K562 (cell line): ENCODE results near the gene SNAPC3. TPM values are rescaled to one million over a fixed set of nuclear protein-coding genes. Genes with fewer than 3 reads are reported as not detected.

Source experiments
- ATAC-seq: fragments of 200-7000 bp; cut with Tn5 transposase; 3 replicates; pipeline ENCODE4 v1.9.1; 2020; ENCODE audit warnings: moderate library complexity
- BruUV-seq: library from RNA; stranded (reverse); fragments of 400-500 nt; replicated peaks from 2 replicates; lab custom pipeline; 2021; lab: Mats Ljungman, UMichigan
- CTCF ChIA-PET: fragments of 300-600 bp; formaldehyde crosslinking; extraction: SDS; loops from one replicate; lab custom pipeline; 2021; ENCODE audit warnings: low intra/inter-chr PET ratio; lab: Yijun Ruan, JAX
- POLR2A ChIA-PET: fragments of 300-600, 350-650 bp; sonication (Branson Sonifier 250); formaldehyde crosslinking; extraction: SDS; loops from one replicate; lab custom pipeline; 2021; ENCODE audit warnings: antibody characterized with exemption, inconsistent platforms; lab: Yijun Ruan, JAX
- DNase-seq, 4 experiments: peaks; one replicate each; pipeline versions ENCODE4 v3.0.0 to v3.0.0-alpha.2; 2011 to 2018; ENCODE audit warnings: low spot score in 3 of 4, mixed read lengths in 3 of 4; ENCODE audit errors: extremely low read depth in 1 of 4
- FAIRE-seq: peaks from 2 replicates; lab custom pipeline; 2011; peaks lifted over from hg19 to GRCh38; lab: Jason Lieb, UNC
- H2AFZ ChIP-seq: 2 replicates; pipeline ENCODE4 v1.6.0; 2011; ENCODE audit warnings: low read depth, low read length, control low read depth, inconsistent platforms
- H3K27ac ChIP-seq: fragments of 200-600 bp; 3 replicates; pipeline ENCODE4 v1.8.0; 2011; ENCODE audit warnings: low read depth, mild to moderate bottlenecking, control low read depth, inconsistent platforms, low read length, moderate library complexity, mixed read lengths; ENCODE audit errors: extremely low read depth
- H3K27me3 ChIP-seq, 2 experiments: fragments of 300-600 bp in 1 of 2; 2 replicates in 1 of 2; 3 replicates in 1 of 2; pipeline versions ENCODE4 v1.6.0 to v1.8.0; 2011; ENCODE audit warnings: inconsistent platforms in 2 of 2, low read length in 2 of 2, mild to moderate bottlenecking in 1 of 2, mixed read lengths in 1 of 2, moderate library complexity in 1 of 2; ENCODE audit not compliant: control insufficient read depth in 2 of 2, insufficient read depth in 2 of 2
- H3K36me3 ChIP-seq: fragments of 300-600 bp; 3 replicates; pipeline ENCODE4 v1.8.0; 2011; ENCODE audit warnings: mild to moderate bottlenecking, low read length, inconsistent platforms; ENCODE audit not compliant: control insufficient read depth, insufficient read depth
- H3K4me1 ChIP-seq, 2 experiments: fragments of 200-600 bp in 1 of 2; replicated peaks in 1 of 2; 2 replicates in 1 of 2; 3 replicates in 1 of 2; pipeline versions ENCODE4 v1.5.1 to v1.8.0; 2011; ENCODE audit warnings: inconsistent platforms in 2 of 2, low read length in 2 of 2, mild to moderate bottlenecking in 1 of 2, mixed read lengths in 1 of 2, moderate library complexity in 1 of 2; ENCODE audit not compliant: control insufficient read depth in 2 of 2, insufficient read depth in 2 of 2
- H3K4me2 ChIP-seq: 2 replicates; pipeline ENCODE4 v1.6.1; 2011; ENCODE audit warnings: low read length, control low read depth, inconsistent platforms, mixed read lengths; ENCODE audit not compliant: insufficient read depth
- H3K4me3 ChIP-seq: fragments of 200-600 bp; sonication (generic), shearing (Covaris generic); 2 replicates; pipeline ENCODE4 v1.5.1; 2016; ENCODE audit warnings: control low read depth, inconsistent platforms
- H3K79me2 ChIP-seq: fragments of 200-600 bp; 3 replicates; pipeline ENCODE4 v1.8.0; 2011; ENCODE audit warnings: low read length, inconsistent platforms; ENCODE audit not compliant: control insufficient read depth, insufficient read depth
- H3K9ac ChIP-seq, 2 experiments: 2 replicates each; pipeline versions ENCODE4 v1.6.0 to v1.6.1; 2011; ENCODE audit warnings: low read depth in 2 of 2, low read length in 2 of 2, control low read depth in 1 of 2, inconsistent platforms in 1 of 2, mild to moderate bottlenecking in 1 of 2, mixed read lengths in 1 of 2; ENCODE audit not compliant: insufficient read depth in 1 of 2
- H3K9me1 ChIP-seq: one replicate; pipeline ENCODE4 v1.6.0; 2011; ENCODE audit warnings: inconsistent platforms, mild to moderate bottlenecking, low read length, moderate library complexity; ENCODE audit not compliant: control insufficient read depth, insufficient read depth
- H3K9me3 ChIP-seq: replicated peaks from 2 replicates; pipeline ENCODE4 v1.5.1; 2011; ENCODE audit warnings: low read depth, low read length, inconsistent platforms; ENCODE audit not compliant: control insufficient read depth, insufficient read depth
- H4K20me1 ChIP-seq: replicated peaks from 2 replicates; pipeline ENCODE4 v1.6.1; 2011; ENCODE audit warnings: low read length, inconsistent platforms, mixed read lengths; ENCODE audit not compliant: control insufficient read depth, insufficient read depth
- FUS ChIP-seq: fragments of 200-400 bp; formaldehyde crosslinking; optimal IDR thresholded peaks from 2 replicates; pipeline ENCODE3; 2017; ENCODE audit warnings: low read depth, low read length
- NFYB ChIP-seq: IDR thresholded peaks from 2 replicates; pipeline ENCODE4 v1.6.1; 2011; ENCODE audit warnings: mild to moderate bottlenecking, moderate library complexity; ENCODE audit not compliant: insufficient read length; ENCODE audit errors: extremely low read depth
- POLR2G ChIP-seq: fragments of 200-400 bp; formaldehyde crosslinking; IDR thresholded peaks from 2 replicates; pipeline ENCODE4 v1.6.1; 2017; ENCODE audit warnings: low read depth, mild to moderate bottlenecking, antibody characterized with exemption, low read length, moderate library complexity
- TCF7L2 ChIP-seq: fragments of 150-350 bp; IDR thresholded peaks from 2 replicates; pipeline ENCODE4 v1.6.1; 2016; ENCODE audit warnings: low read depth, mild to moderate bottlenecking, low read length, moderate library complexity
- ZNF232 ChIP-seq: sonication (generic); formaldehyde crosslinking; IDR thresholded peaks from 2 replicates; pipeline ENCODE4 v1.8.0; 2022; ENCODE audit warnings: mild to moderate bottlenecking, missing genetic modification reagents
- WGBS: fragments of 100-300 bp; shearing (Covaris generic); methylation state at CpG from one replicate; pipeline ENCODE4 v1.1.6; 2016; ENCODE audit warnings: low coverage, mixed read lengths; ENCODE audit not compliant: insufficient coverage; ENCODE audit errors: missing lambda C conversion rate; 5-methylcytosine and 5-hydroxymethylcytosine counted together
- in situ Hi-C: fragments of 300-500 bp; cut with MboI; formaldehyde crosslinking; loops from 4 replicates; pipeline ENCODE4 v1.15.0; 2018; ENCODE audit warnings: inconsistent platforms, mixed read lengths
- intact Hi-C: fragments of 100-400 bp; cut with micrococcal nuclease; formaldehyde crosslinking; loops from 2 replicates; pipeline ENCODE4 v1.14.2; 2022
- polyA plus RNA-seq, 8 experiments: library from polyadenylated mRNA; depleted of rRNA in 4 of 8; stranded (reverse) in 5 of 8; unstranded in 3 of 8; fragments of >200 nt; fragmentation: Nextera tagmentation in 2 of 8; fragmentation: Illumina TruSeq in 1 of 8; extraction: Ambion mirVana in 2 of 8; extraction: Trizol in 1 of 8; gene quantifications; 2 replicates each; pipeline versions ENCODE4 v1.2.1 to v1.2.3, GENCODE V29; 2011 to 2014; ENCODE audit warnings: inconsistent platforms in 1 of 8, missing spikeins in 1 of 8
- total RNA-seq, 7 experiments: library from RNA; depleted of rRNA in 6 of 7; stranded (reverse); fragments of >200 nt in 6 of 7; fragmentation: Illumina TruSeq in 2 of 7; extraction: Trizol in 2 of 7; gene quantifications; 2 replicates each; pipeline versions ENCODE4 v1.2.1 to v1.2.3, GENCODE V29; 2011 to 2021; ENCODE audit warnings: low replicate concordance in 1 of 7
- TF ChIP-seq, protein P1 (sequence below), 2 experiments: fragments of 450-650 bp in 1 of 2; sonication (generic) in 1 of 2; formaldehyde crosslinking in 1 of 2; IDR thresholded peaks in 1 of 2; conservative IDR thresholded peaks in 1 of 2; 2 replicates each; pipeline versions ENCODE4 v1.6.1 to v1.8.1; 2016 to 2023; ENCODE audit warnings: mild to moderate bottlenecking in 2 of 2, moderate library complexity in 2 of 2, inconsistent platforms in 1 of 2, missing genetic modification reagents in 1 of 2
- TF ChIP-seq, protein P2 (sequence below), 3 experiments: IDR thresholded peaks in 2 of 3; conservative IDR thresholded peaks in 1 of 3; 2 replicates each; pipeline ENCODE4 v1.5.1; 2011 to 2012; ENCODE audit warnings: low read length in 3 of 3, mild to moderate bottlenecking in 3 of 3, control low read depth in 2 of 3, improper control_type of control experiment in 1 of 3, inconsistent platforms in 1 of 3, low read depth in 1 of 3, mixed read lengths in 1 of 3, moderate library complexity in 1 of 3; ENCODE audit not compliant: insufficient read depth in 2 of 3

SNAPC3 gene
- total and polyA plus RNA-seq, 9 of the 15 experiments (the other 6 are each of a cell fraction or from before 2014, with no cell fraction given), result 2.3 to 38.9 (median 19.8) TPM

DNA sequence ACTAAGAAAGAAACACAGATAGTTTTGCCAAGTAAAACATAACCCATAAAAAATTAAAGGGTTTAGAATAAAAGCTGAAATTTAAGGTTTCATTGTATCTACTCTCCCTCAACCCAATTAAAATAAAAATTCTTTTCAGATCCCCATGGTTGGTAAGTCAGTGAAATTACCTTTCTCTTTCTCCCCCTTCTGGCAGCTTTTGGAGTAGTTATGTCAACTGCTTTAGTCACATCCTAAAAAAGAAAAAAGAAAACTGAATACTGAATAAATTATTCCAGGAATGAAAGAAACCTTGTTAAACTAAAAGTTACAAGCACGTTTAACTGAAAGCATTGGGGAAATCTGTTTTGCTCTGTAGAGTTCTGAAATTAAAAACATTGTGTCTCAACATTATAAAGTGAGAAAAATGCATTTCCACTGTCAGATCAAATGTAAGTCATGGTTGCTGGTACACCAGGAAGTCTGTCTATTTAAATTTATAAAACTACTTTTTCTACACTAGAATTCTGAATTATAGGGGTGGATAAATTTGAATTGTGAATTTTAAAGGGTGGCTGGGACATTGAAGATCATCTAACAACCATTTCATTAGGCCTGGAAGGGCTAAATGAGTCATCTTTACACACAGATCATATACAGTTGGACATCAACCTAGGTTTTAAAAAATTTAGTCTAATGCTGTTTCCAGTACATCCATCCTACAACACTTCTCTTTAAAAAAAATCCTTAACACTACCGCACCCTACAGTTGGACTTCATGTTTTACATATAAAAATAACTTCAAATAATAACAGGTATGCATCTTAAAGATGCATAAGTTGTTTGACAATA lies 63.4 kb downstream of the SNAPC3 start:
- ChIA-PET CTCF (no interaction called here), POLR2A (no interaction called here)
- peak in 1 of 4 experiments; percentile 6 for DNase-seq
- TF ChIP-seq FUS (no peak), TCF7L2 (no peak), ZNF232 (CRISPR knock-in tag) (no peak), POLR2G (no peak), NFYB (no peak)
- TF ChIP-seq, protein P1, sequence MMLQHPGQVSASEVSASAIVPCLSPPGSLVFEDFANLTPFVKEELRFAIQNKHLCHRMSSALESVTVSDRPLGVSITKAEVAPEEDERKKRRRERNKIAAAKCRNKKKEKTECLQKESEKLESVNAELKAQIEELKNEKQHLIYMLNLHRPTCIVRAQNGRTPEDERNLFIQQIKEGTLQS (IDR thresholded peaks at IDR 0.05), result no peak
- TF ChIP-seq, protein P1 (CRISPR knock-in tag; conservative IDR thresholded peaks at IDR 0.05), result no peak
- TF ChIP-seq, protein P2, sequence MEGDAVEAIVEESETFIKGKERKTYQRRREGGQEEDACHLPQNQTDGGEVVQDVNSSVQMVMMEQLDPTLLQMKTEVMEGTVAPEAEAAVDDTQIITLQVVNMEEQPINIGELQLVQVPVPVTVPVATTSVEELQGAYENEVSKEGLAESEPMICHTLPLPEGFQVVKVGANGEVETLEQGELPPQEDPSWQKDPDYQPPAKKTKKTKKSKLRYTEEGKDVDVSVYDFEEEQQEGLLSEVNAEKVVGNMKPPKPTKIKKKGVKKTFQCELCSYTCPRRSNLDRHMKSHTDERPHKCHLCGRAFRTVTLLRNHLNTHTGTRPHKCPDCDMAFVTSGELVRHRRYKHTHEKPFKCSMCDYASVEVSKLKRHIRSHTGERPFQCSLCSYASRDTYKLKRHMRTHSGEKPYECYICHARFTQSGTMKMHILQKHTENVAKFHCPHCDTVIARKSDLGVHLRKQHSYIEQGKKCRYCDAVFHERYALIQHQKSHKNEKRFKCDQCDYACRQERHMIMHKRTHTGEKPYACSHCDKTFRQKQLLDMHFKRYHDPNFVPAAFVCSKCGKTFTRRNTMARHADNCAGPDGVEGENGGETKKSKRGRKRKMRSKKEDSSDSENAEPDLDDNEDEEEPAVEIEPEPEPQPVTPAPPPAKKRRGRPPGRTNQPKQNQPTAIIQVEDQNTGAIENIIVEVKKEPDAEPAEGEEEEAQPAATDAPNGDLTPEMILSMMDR (IDR thresholded peaks at IDR 0.05 in 2 of 3, conservative IDR thresholded peaks at IDR 0.05 in 1 of 3; ENCODE audit: insufficient read depth in 2 of 3, low read depth in 1 of 3, low read length in 3 of 3), result peak in 1 of 3 experiments; percentile 22; a peak in 1 of 6 replicates
- no peak for FAIRE-seq
- no peaks in the 10 kb centered on the region for H3K9me3 ChIP-seq
- H3K4me2 ChIP-seq, result no peak overlapping the region
- H3K4me1 ChIP-seq, result no peaks in the 10 kb centered on the region
- no peaks in the 10 kb centered on the region for H3K27me3 ChIP-seq
- intact Hi-C loops, result no loop called here
- BruUV-seq, result no TSS peak
- WGBS, result 71% methylated on average over 2 of the region's 2 CpGs
- no peak overlapping the region for H3K9ac ChIP-seq
- no peak overlapping the region for H2AFZ ChIP-seq
- in situ Hi-C loops, result no loop called here
- H3K4me3 ChIP-seq, result no peak overlapping the region
- H3K27ac ChIP-seq, result no peak overlapping the region
- no peaks in the 10 kb centered on the region for H3K9me1 ChIP-seq
- ATAC-seq, result 0 out of 3 replicates have a peak, but pooled peaks have one; percentile 49
- no peaks in the 10 kb centered on the region; the same call in 2 of the 3 replicates for H3K79me2 ChIP-seq
- 0 out of 2 replicates have a peak, but pooled peaks cover 2% of the 10 kb centered on the region for H4K20me1 ChIP-seq
- H3K36me3 ChIP-seq, result peaks cover 50% of the 10 kb centered on the region
